Measurements from ENCODE around the gene GMPR.

The GMPR gene

GRCh38 chr6:16294371-16294770 lies 56.0 kb downstream of the GMPR start:
- H3K9me3 Mint-ChIP-seq = no peaks in the 10 kb centered on the region
- no peak overlapping the region for H3K4me3 Mint-ChIP-seq
- DNase-seq (no peak), ATAC-seq (replicated peaks) (no peak)
- peaks cover 0 to 2% of the 10 kb centered on the region in 2 donors for H3K4me1 Mint-ChIP-seq (ENCODE audit: low read depth in 2 of 2)
- peak overlapping the region; percentile 22 to 79 for H3K27ac Mint-ChIP-seq
- no peaks in the 10 kb centered on the region for H3K36me3 Mint-ChIP-seq (ENCODE audit: insufficient read depth)
- peaks cover 0 to 12% of the 10 kb centered on the region in 2 donors for H3K27me3 Mint-ChIP-seq

- no peak for DNase-seq
- H3K36me3 Mint-ChIP-seq (ENCODE audit: insufficient read depth) = no peaks in the 10 kb centered on the region
- peaks cover 0 to 6% of the 10 kb centered on the region in 2 donors for H3K27me3 Mint-ChIP-seq
- H3K9me3 Mint-ChIP-seq = no peaks in the 10 kb centered on the region
- peaks cover 0 to 2% of the 10 kb centered on the region in 2 donors for H3K4me1 Mint-ChIP-seq (ENCODE audit: low read depth in 2 of 2)
- H3K4me3 Mint-ChIP-seq = no peak overlapping the region
- H3K27ac Mint-ChIP-seq = peak overlapping the region; percentile 22 to 79
- no peak for ATAC-seq (replicated peaks)
These were observed 56.7 kb downstream of the GMPR start for GRCh38 chr6:16295060-16295459.

- Mint-ChIP-seq H3K27me3 (peaks cover 0 to 2% of the 10 kb centered on the region in 2 donors), H3K9me3 (no peaks in the 10 kb centered on the region)
- DNase-seq = no peak
These were observed 57.1 kb downstream of the GMPR start for GRCh38 chr6:16295471-16295870.

DNA sequence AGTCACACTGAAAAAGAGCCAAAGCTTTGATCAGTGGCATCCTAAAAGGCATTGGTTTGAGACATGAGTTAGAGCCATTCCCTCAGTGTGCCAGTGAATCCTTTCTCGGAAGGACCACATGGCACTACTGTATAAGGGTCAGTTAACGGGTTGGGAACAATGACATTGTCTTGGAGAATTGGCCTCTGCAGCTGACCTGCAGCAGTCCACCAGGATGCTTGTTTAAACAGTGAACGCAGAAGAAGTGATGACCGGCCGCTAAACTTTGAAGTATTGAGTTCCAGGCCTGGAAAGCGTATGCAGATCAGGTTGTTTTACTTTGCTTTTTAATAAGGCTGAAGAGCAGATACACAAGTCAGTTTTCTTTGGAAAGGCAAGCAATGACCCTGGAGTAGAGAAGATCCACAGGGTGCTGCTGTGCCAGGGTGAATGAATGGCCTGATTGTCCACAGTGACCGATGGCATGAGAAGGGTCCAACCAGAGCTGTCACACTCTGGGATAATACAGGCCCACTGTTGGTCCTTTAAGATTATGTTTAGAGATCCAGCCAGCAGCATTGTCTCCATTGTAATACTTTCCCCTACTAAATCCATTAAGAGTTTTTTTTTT lies 57.8 kb downstream of the GMPR start:
- ATAC-seq (replicated peaks) = no peak

More at GRCh38 chr6:16295471-16295870, 57.1 kb downstream of the GMPR start:
- Mint-ChIP-seq H3K4me3 (no peak overlapping the region), H3K4me1 (ENCODE audit: low read depth in 2 of 2) (peaks cover 0 to 2% of the 10 kb centered on the region in 2 donors), H3K27ac (peak overlapping the region in 1 of 2 donors; percentile 22), H3K36me3 (ENCODE audit: insufficient read depth) (no peaks in the 10 kb centered on the region)
- no peak for ATAC-seq (replicated peaks)

GRCh38 chr6:16299861-16300260 lies 61.5 kb downstream of the GMPR start:
- H3K27me3 Mint-ChIP-seq = no peaks in the 10 kb centered on the region
- no peak overlapping the region for H3K27ac Mint-ChIP-seq
- DNase-seq = no peak
- H3K36me3 Mint-ChIP-seq (ENCODE audit: insufficient read depth) = peaks cover 34% of the 10 kb centered on the region
- H3K9me3 Mint-ChIP-seq = no peaks in the 10 kb centered on the region
- ATAC-seq (replicated peaks) = no peak
- H3K4me3 Mint-ChIP-seq = no peak overlapping the region
- no peaks in the 10 kb centered on the region for H3K4me1 Mint-ChIP-seq (ENCODE audit: low read depth in 2 of 2)

More for the DNA sequence above, 57.8 kb downstream of the GMPR start:
- Mint-ChIP-seq H3K4me1 (ENCODE audit: low read depth in 2 of 2) (peaks cover 0 to 2% of the 10 kb centered on the region in 2 donors), H3K27me3 (no peaks in the 10 kb centered on the region), H3K27ac (no peak overlapping the region), H3K36me3 (ENCODE audit: insufficient read depth) (peaks cover 3% of the 10 kb centered on the region), H3K4me3 (no peak overlapping the region), H3K9me3 (no peaks in the 10 kb centered on the region)
- DNase-seq = no peak

DNA sequence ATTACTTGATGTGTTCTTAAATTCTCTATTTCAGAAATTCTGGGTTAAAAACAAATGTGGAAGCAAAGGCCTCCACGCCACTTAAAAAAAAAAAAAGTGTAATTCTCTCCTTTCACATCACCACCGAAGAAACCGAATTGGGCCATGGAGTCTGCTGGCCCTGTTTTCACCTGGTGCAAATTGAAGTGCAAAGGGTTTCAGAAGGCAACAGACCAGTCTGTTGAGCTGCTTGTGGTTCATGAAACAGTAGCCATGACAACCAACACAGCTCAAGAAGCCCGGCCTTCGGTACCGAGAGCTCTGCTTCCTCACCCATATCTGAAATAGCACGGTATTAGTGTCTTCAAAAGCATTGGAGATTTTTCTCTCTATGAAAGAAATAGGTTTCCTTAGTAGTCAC lies 63.1 kb downstream of the GMPR start:
- H3K27me3 Mint-ChIP-seq = no peaks in the 10 kb centered on the region
- no peak overlapping the region for H3K4me3 Mint-ChIP-seq
- H3K36me3 Mint-ChIP-seq (ENCODE audit: insufficient read depth) = peaks cover 49% of the 10 kb centered on the region
- DNase-seq (no peak), ATAC-seq (replicated peaks) (no peak)
- H3K27ac Mint-ChIP-seq = no peak overlapping the region
- no peaks in the 10 kb centered on the region for H3K4me1 Mint-ChIP-seq (ENCODE audit: low read depth in 2 of 2)
- no peaks in the 10 kb centered on the region for H3K9me3 Mint-ChIP-seq

DNA sequence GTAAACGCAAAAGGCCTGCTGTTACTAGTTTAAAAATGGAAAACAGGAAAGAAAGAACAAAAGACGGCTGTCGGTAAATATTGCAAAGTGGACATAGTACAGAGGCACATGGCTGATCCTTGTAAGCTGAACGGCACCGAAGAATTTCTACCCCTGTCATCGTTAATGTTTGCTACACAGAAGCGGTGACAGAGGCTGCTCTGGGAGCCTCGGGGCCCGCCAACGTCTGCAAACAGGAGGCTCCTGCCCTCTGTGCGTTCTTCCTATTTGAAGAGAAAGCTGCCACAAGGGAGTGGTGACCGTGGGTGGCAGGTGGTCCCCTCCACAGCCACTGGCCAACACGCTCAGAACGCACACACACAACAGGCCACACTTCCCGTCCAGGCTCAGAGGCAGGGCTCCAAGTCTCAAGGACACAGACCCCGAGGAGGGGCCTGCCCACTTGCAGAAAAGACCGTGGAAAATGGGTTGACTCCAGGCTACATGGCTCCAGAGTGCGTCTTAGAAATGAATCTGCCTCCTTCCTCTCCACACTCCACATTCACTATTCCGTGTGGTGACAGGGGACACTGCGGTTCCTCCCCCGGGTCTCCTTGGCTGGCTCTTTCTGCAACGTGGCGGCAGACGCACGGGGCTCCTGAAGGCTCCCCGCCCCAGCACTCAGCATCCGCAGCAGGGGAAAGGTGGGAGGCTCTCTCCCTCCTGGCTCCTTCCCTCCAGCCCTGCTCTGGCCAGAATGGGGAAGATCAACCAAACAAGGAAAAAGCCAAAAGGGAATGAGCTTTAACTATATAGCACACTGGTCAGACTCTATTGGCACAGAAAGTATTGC lies 64.5 kb downstream of the GMPR start:
- no peak overlapping the region for H3K4me3 Mint-ChIP-seq
- H3K27me3 Mint-ChIP-seq = no peaks in the 10 kb centered on the region
- ATAC-seq (replicated peaks) = no peak
- peaks cover 54% of the 10 kb centered on the region for H3K36me3 Mint-ChIP-seq (ENCODE audit: insufficient read depth)
- H3K4me1 Mint-ChIP-seq (ENCODE audit: low read depth in 2 of 2) = no peaks in the 10 kb centered on the region
- H3K27ac Mint-ChIP-seq = no peak overlapping the region
- no peak for DNase-seq
- no peaks in the 10 kb centered on the region for H3K9me3 Mint-ChIP-seq

DNA sequence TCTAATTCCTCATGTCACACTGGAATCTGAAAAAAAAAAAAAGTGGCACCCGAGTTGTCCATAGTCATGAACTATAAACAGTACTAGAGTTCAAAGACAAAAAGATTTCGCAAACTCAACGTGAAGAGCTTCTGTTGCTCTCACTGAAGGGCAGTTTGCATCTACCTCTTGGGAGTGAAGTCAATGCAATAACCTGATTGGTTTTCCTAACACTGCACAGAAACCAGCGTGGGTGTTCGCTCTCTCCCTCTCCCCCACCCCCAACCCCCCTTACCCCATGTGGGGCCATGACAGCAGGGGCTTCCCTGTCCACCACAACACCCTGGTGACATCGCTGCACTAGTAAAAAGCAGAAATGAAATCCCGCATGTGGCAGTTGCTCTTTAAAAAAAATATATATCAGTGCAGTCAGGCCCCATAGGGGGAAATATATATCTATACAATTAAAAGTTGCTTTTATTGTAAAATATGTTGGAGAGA lies 66.9 kb downstream of the GMPR start:
- peak; percentile 33 for ATAC-seq (replicated peaks)
- Mint-ChIP-seq H3K36me3 (ENCODE audit: insufficient read depth) (peaks cover 56% of the 10 kb centered on the region), H3K27ac (no peak overlapping the region), H3K27me3 (no peaks in the 10 kb centered on the region), H3K9me3 (no peaks in the 10 kb centered on the region), H3K4me3 (no peak overlapping the region), H3K4me1 (ENCODE audit: low read depth in 2 of 2) (peaks cover 0 to 8% of the 10 kb centered on the region in 2 donors)
- DNase-seq = no peak

DNA sequence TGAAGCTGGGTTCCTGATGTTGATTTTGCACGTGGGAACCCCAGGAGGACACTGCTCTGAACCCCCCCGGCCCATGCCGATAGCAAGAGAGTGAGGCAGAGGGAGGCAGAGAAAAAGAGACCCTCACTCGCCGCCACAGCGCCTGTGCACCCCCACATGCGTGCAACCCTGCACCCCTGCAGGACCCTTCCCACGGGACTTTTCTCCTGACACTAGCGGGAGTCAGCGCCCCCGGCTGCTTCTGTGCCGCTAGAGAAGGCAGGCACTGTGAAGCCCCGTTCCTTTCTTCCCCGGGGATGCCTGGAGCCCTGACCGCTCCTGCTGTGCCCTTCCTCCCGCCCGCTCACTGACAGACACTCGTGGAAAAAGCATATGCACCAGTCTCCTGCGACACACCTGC lies 67.4 kb downstream of the GMPR start:
- Mint-ChIP-seq H3K27ac (no peak overlapping the region), H3K4me3 (no peak overlapping the region)

DNA sequence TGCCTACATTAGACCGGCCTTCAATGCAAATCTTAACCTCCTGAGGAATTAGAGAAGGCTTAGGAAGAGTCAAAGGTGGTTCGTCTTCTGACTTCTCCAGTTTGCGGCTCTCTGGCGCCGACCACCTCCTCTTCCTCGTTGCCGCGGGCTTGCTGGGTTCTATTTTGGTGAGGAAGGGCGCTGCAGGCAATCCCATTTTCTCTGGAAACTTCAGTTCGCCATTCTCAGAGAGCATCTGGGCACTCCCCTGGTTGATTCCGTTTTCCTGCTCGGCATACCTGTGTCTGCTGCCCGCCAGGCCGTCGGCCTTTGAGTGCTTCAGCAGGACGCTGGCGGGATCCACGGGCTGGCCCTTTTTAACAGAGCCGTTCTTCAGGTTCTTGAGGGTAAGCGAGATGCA lies 67.9 kb downstream of the GMPR start:
- H3K36me3 Mint-ChIP-seq (ENCODE audit: insufficient read depth) = peaks cover 53% of the 10 kb centered on the region
- H3K4me3 Mint-ChIP-seq = no peak overlapping the region

More for the DNA sequence above, 67.4 kb downstream of the GMPR start:
- H3K4me1 Mint-ChIP-seq (ENCODE audit: low read depth in 2 of 2) = peaks cover 0 to 9% of the 10 kb centered on the region in 2 donors
- ATAC-seq (replicated peaks) (no peak), DNase-seq (no peak)
- peaks cover 53% of the 10 kb centered on the region for H3K36me3 Mint-ChIP-seq (ENCODE audit: insufficient read depth)
- no peaks in the 10 kb centered on the region for H3K9me3 Mint-ChIP-seq
- H3K27me3 Mint-ChIP-seq = no peaks in the 10 kb centered on the region

GRCh38 chr6:16311763-16312162 lies 73.4 kb downstream of the GMPR start:
- H3K36me3 Mint-ChIP-seq (ENCODE audit: insufficient read depth) = peaks cover 8% of the 10 kb centered on the region
- ATAC-seq (replicated peaks) (no peak), DNase-seq (no peak)
- no peak overlapping the region for H3K4me3 Mint-ChIP-seq
- H3K27ac Mint-ChIP-seq = no peak overlapping the region
- no peaks in the 10 kb centered on the region for H3K9me3 Mint-ChIP-seq
- peaks cover 9 to 12% of the 10 kb centered on the region in 2 donors for H3K4me1 Mint-ChIP-seq (ENCODE audit: low read depth in 2 of 2)
- no peaks in the 10 kb centered on the region for H3K27me3 Mint-ChIP-seq

More for the DNA sequence above, 67.9 kb downstream of the GMPR start:
- Mint-ChIP-seq H3K27ac (peak overlapping the region in 1 of 2 donors; percentile 17), H3K4me1 (ENCODE audit: low read depth in 2 of 2) (peaks cover 0 to 9% of the 10 kb centered on the region in 2 donors), H3K27me3 (no peaks in the 10 kb centered on the region), H3K9me3 (no peaks in the 10 kb centered on the region)
- no peak for ATAC-seq (replicated peaks)
- DNase-seq = no peak

DNA sequence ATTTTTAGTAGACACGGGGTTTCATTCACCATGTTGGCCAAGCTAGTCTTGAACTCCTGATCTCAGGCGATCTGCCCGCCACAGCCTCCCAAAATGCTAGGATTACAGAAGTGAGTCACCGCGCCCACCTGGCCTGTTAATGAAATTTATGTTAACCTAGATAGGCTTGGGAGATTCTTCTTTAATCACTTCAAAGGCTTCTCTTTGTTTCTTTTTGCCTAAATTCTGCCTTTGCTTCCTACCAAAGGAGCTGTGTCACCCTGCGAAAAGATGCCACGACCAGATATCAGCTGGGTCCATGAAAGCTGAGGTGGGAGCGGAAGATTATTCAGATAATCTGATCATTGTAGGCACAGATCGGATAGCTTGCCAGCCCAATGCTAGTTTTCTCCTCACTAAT lies 75.3 kb downstream of the GMPR start:
- H3K27me3 Mint-ChIP-seq = no peaks in the 10 kb centered on the region
- no peak for ATAC-seq (replicated peaks)
- no peak overlapping the region for H3K27ac Mint-ChIP-seq
- no peak overlapping the region for H3K4me3 Mint-ChIP-seq
- H3K36me3 Mint-ChIP-seq (ENCODE audit: insufficient read depth) = peaks cover 13% of the 10 kb centered on the region
- no peaks in the 10 kb centered on the region for H3K9me3 Mint-ChIP-seq
- peaks cover 22 to 27% of the 10 kb centered on the region in 2 donors for H3K4me1 Mint-ChIP-seq (ENCODE audit: low read depth in 2 of 2)
- DNase-seq = no peak

- DNase-seq = no peak
- ATAC-seq (replicated peaks) = no peak
- H3K4me1 Mint-ChIP-seq (ENCODE audit: low read depth in 2 of 2) = peaks cover 26 to 32% of the 10 kb centered on the region in 2 donors
- H3K9me3 Mint-ChIP-seq = no peaks in the 10 kb centered on the region
- no peak overlapping the region for H3K27ac Mint-ChIP-seq
- peaks cover 13% of the 10 kb centered on the region for H3K36me3 Mint-ChIP-seq (ENCODE audit: insufficient read depth)
- no peaks in the 10 kb centered on the region for H3K27me3 Mint-ChIP-seq
- no peak overlapping the region for H3K4me3 Mint-ChIP-seq
These were observed 75.9 kb downstream of the GMPR start for GRCh38 chr6:16314296-16314695.

All from effector memory CD8-positive, alpha-beta T cell (primary cell).